DND-41 (cell line): ENCODE measurements around the gene POU6F2.

Source experiments
- CTCF ChIP-seq: IDR thresholded peaks from 2 replicates; pipeline ENCODE4 v1.5.1; 2012; ENCODE audit warnings: borderline replicate concordance, low read length, moderate library complexity, mild to moderate bottlenecking; ENCODE audit not compliant: poor library complexity, severe bottlenecking; ENCODE audit errors: extremely low read depth
- EZH2 ChIP-seq: IDR thresholded peaks from 3 replicates; pipeline ENCODE4 v1.6.1; 2012; ENCODE audit warnings: borderline replicate concordance, low read depth, mild to moderate bottlenecking, moderate library complexity, low read length, inconsistent platforms; ENCODE audit not compliant: severe bottlenecking

DNA sequence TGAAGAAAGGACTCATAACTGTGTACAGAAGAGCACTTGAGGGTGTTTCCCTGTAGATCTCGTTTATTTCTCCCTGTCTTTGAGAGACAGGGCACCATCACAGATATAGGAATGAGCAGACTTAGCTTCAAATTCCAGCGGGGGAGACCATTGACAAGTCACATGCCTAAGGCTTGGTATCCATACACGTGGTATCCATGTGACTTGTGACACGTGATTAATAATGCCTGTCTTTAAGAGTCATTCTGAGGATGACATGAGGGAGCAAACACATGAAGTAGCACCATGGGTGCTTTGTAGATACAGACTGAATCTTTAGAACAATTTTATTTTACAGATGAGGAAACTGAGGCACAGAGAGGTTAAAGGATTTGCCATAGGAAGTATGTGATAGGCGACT lies 292.3 kb downstream of the POU6F2 start:
- TF ChIP-seq EZH2, result no peak
- TF ChIP-seq CTCF, result no peak
